Measurements from ENCODE around the gene GUCY1B1.

DNA sequence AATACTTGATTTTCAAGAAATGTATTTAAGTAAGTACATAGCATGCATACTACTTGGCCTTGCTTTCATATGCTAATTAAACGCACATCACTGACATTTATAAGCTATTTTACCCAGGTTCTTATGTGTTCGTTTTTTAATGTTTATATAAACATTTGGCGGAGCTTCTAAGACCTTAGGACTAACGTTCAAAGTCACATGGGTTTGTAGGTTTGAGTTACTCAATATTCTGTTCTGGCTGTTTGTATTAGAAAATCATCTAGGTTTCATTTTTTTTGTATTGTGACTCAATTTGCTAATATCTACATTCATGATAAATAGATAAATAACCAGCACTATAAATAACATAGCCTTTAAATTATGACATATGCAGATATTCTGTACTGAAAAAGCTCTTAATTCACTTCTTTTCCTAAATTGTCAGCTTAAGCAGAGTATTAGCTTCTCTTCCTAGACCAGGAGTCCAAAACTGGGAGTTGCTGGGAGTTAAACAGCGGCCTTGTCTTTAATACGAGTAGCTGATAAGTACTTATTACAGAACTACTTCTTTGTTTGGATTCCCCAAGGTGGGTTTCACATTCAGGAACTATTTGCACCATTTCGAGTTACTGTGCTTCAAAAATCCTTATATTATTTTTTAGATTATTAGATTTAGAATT lies 42.0 kb downstream of the GUCY1B1 start:
- TF ChIP-seq CTCF (optimal IDR thresholded peaks at IDR 0.05 in 1 of 3, IDR thresholded peaks at IDR 0.05 in 1 of 3, conservative IDR thresholded peaks at IDR 0.05 in 1 of 3; ENCODE audit: extremely low read depth in 1 of 3, insufficient read depth in 2 of 3, low read length in 3 of 3) (no peak), EZH2 (IDR thresholded peaks at IDR 0.05; ENCODE audit: low read length) (no peak)
